Measurements from ENCODE around the gene RSPH6A.

GRCh38 chr19:45747513-45747912 is 67.6 kb downstream of the RSPH6A start:
- no peak for TF ChIP-seq CREB1 (CRISPR knock-in tag; IDR thresholded peaks at IDR 0.05)
- no peak for TF ChIP-seq ZNF232 (CRISPR knock-in tag; IDR thresholded peaks at IDR 0.05)
- TF ChIP-seq CTCF (IDR thresholded peaks at IDR 0.05): no peak
- TF ChIP-seq RELA (CRISPR knock-in tag; IDR thresholded peaks at IDR 0.05; ENCODE audit: borderline replicate concordance): no peak
- no peak for TF ChIP-seq SP1 (CRISPR knock-in tag; conservative IDR thresholded peaks at IDR 0.05)
- no peak for TF ChIP-seq ZNF423 (CRISPR knock-in tag; IDR thresholded peaks at IDR 0.05)
- TF ChIP-seq TCF7 (CRISPR knock-in tag; IDR thresholded peaks at IDR 0.05; ENCODE audit: low read depth): no peak
- no peak for TF ChIP-seq NR1H2 (CRISPR knock-in tag; IDR thresholded peaks at IDR 0.05)
- no peak for TF ChIP-seq JUN (CRISPR knock-in tag; IDR thresholded peaks at IDR 0.05)

Data from WTC11 (cell line).